B cell (primary cell): ENCODE results near the gene STXBP4. TPM values are rescaled to one million over a fixed set of nuclear protein-coding genes. Genes with fewer than 3 reads are reported as not detected.

Source experiments
- ATAC-seq: fragments of 200-7000 bp; cut with Tn5 transposase; one replicate; pipeline ENCODE4 v1.10.0; 2021; ENCODE audit warnings: low read depth, mild to moderate bottlenecking, moderate number of reproducible peaks, moderate library complexity
- CTCF ChIA-PET: fragments of 350-600 bp; sonication (Branson Sonifier 250); formaldehyde crosslinking; loops from one replicate; lab custom pipeline; 2021; ENCODE audit warnings: antibody characterized with exemption, inconsistent platforms; lab: Charles Lee
- POLR2A ChIA-PET: fragments of 350-600 bp; sonication (Branson Sonifier 250); formaldehyde crosslinking; loops from one replicate; lab custom pipeline; 2021; ENCODE audit warnings: antibody characterized with exemption; lab: Charles Lee
- DNase-seq: peaks from one replicate; pipeline ENCODE4 v3.0.0; 2013
- H2AFZ ChIP-seq: 2 replicates; pipeline ENCODE4 v1.6.1; 2012; ENCODE audit warnings: mild to moderate bottlenecking, low read depth, low read length; ENCODE audit not compliant: insufficient read depth, poor library complexity, severe bottlenecking
- H3K27ac ChIP-seq, 2 donors: 1 replicate in 1 of 2; 2 replicates in 1 of 2; pipeline ENCODE4 v1.5.1; 2012 to 2013; ENCODE audit warnings: low read length in 2 of 2, mild to moderate bottlenecking in 2 of 2, moderate library complexity in 1 of 2
- H3K27me3 ChIP-seq, 4 experiments: fragments of 200-600 bp in 1 of 4; sonication (generic) in 1 of 4; replicated peaks in 1 of 4; 1 replicate in 2 of 4; 2 replicates in 2 of 4; pipeline versions ENCODE4 v1.6.1 to v1.7.0; 2013 to 2016; ENCODE audit warnings: low read length in 3 of 4, mild to moderate bottlenecking in 2 of 4, mixed read lengths in 1 of 4, moderate library complexity in 1 of 4; ENCODE audit not compliant: insufficient read depth in 4 of 4, control insufficient read depth in 3 of 4; ENCODE audit errors: control extremely low read depth in 1 of 4
- H3K36me3 ChIP-seq, 2 experiments: replicated peaks in 1 of 2; 1 replicate in 1 of 2; 2 replicates in 1 of 2; pipeline versions ENCODE4 v1.6.1 to v1.7.1; 2013; ENCODE audit warnings: low read length in 1 of 2; ENCODE audit not compliant: insufficient read depth in 2 of 2, control insufficient read depth in 1 of 2; ENCODE audit errors: control extremely low read depth in 1 of 2, extremely low read depth in 1 of 2
- H3K4me1 ChIP-seq, 2 donors: fragments of 200-600 bp in 1 of 2; sonication (generic) in 1 of 2; 1 replicate in 1 of 2; 2 replicates in 1 of 2; pipeline versions ENCODE4 v1.5.1 to v1.6.1; 2013 to 2017; ENCODE audit warnings: low read length in 2 of 2; ENCODE audit not compliant: control insufficient read depth in 2 of 2, insufficient read depth in 2 of 2
- H3K4me2 ChIP-seq: replicated peaks from 2 replicates; pipeline ENCODE3; 2012; ENCODE audit warnings: mild to moderate bottlenecking, low read depth, low read length; ENCODE audit not compliant: poor library complexity, severe bottlenecking
- H3K4me3 ChIP-seq, 5 experiments: fragments of 200-600 bp in 1 of 5; sonication (generic) in 1 of 5; 1 replicate in 3 of 5; 2 replicates in 2 of 5; pipeline versions ENCODE4 v1.5.1 to v1.7.0; 2011 to 2016; ENCODE audit warnings: low read length in 4 of 5, mild to moderate bottlenecking in 4 of 5, low read depth in 2 of 5, control low read depth in 1 of 5, moderate library complexity in 1 of 5; ENCODE audit not compliant: insufficient read depth in 1 of 5; ENCODE audit errors: control extremely low read depth in 1 of 5, extremely low read depth in 1 of 5
- H3K79me2 ChIP-seq: fragments of 200-600 bp; sonication (generic); one replicate; pipeline ENCODE4 v1.6.0; 2016; ENCODE audit warnings: low read length; ENCODE audit not compliant: control insufficient read depth, insufficient read depth
- H3K9ac ChIP-seq: fragments of 200-600 bp; sonication (generic); 2 replicates; pipeline ENCODE4 v1.6.1; 2017; ENCODE audit warnings: mild to moderate bottlenecking, low read length, moderate library complexity
- H3K9me3 ChIP-seq, 3 donors: one replicate each; pipeline versions ENCODE4 v1.6.1 to v1.7.1; 2013; ENCODE audit warnings: low read length in 2 of 3; ENCODE audit not compliant: control insufficient read depth in 2 of 3, insufficient read depth in 1 of 3; ENCODE audit errors: control extremely low read depth in 1 of 3
- H4K20me1 ChIP-seq: 2 replicates; pipeline ENCODE4 v1.6.0; 2012; ENCODE audit warnings: mild to moderate bottlenecking, low read length; ENCODE audit not compliant: insufficient read depth, control insufficient read depth, poor library complexity, severe bottlenecking
- H3K27ac Mint-ChIP-seq: one replicate; pipeline ENCODE4 v1.8.0; 2021; ENCODE audit warnings: mixed read lengths
- H3K27me3 Mint-ChIP-seq: one replicate; pipeline ENCODE4 v1.8.0; 2021; ENCODE audit warnings: mixed read lengths
- H3K4me1 Mint-ChIP-seq: one replicate; pipeline ENCODE4 v1.8.0; 2021; ENCODE audit warnings: mixed read lengths
- H3K4me3 Mint-ChIP-seq: one replicate; pipeline ENCODE4 v1.8.0; 2021; ENCODE audit warnings: mixed read lengths
- H3K9me3 Mint-ChIP-seq: one replicate; pipeline ENCODE4 v1.8.0; 2022; ENCODE audit warnings: mixed read lengths; ENCODE audit not compliant: insufficient read depth
- EZH2 ChIP-seq: IDR thresholded peaks from 2 replicates; pipeline ENCODE4 v1.6.1; 2012; ENCODE audit warnings: borderline replicate concordance, low read depth, mild to moderate bottlenecking, moderate library complexity, low read length; ENCODE audit not compliant: insufficient read depth, poor library complexity, severe bottlenecking
- WGBS: methylation state at CpG from one replicate; pipeline ENCODE4 v1.1.5; 2013; ENCODE audit warnings: missing lambda C conversion rate; ENCODE audit not compliant: insufficient coverage; 5-methylcytosine and 5-hydroxymethylcytosine counted together
- intact Hi-C: fragments of 100-400 bp; cut with micrococcal nuclease; formaldehyde crosslinking; loops from one replicate; pipeline ENCODE4 v1.10.0; 2022
- polyA plus RNA-seq: library from polyadenylated mRNA; depleted of rRNA; stranded (reverse); fragments of >200 nt; gene quantifications from 2 replicates; pipeline ENCODE4 v1.2.3, GENCODE V29; 2012
- total RNA-seq, 2 donors: library from RNA; stranded (reverse); fragments of 120-200 nt in 1 of 2; gene quantifications; 1 replicate in 1 of 2; 2 replicates in 1 of 2; pipeline versions ENCODE4 v1.2.3 to v1.2.4, GENCODE V29; 2013 to 2022
- TF ChIP-seq, protein P1 (sequence below): fragments of 200-600 bp; IDR thresholded peaks from one replicate; pipeline ENCODE4 v1.8.0; 2022; ENCODE audit warnings: antibody characterized with exemption, mild to moderate bottlenecking

Gene STXBP4
- total and polyA plus RNA-seq, 2 donors (not counting 1 experiment from before 2014, with no cell fraction given) = 1.2 to 11.4 TPM

DNA sequence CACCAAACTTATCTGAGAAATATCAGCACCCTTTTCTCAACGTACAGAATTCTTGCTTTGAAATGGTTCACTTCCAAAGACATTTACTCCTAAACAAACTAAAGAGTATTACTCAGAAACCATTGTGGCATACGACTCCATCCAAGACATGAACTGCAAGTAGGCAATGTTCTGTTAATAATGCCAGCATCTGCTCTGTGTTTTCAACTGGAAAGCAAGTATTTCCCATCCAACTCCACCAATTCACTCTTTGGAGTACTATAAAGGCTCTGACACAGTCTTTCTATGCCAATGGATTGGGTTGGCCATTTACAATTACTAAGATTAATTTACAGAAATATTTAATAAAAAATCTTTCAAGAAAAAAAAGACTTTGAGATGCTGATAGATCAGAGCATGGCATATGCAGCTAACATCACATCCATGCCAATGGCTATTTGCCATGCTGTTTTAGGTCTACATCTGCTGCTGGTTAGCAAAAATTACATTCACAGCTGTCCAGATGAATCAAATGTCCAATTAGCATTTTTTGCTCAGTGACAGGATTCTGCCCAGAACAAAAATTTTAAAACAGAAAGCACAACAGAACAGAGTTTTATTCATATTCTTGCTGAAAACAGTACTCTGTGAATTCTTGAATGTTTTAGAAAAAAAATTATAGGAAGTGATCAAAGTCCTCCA, 230.3 kb downstream of the STXBP4 start:
- no peaks in the 10 kb centered on the region for H3K79me2 ChIP-seq
- TF ChIP-seq EZH2 = no peak
- TF ChIP-seq, protein P1, sequence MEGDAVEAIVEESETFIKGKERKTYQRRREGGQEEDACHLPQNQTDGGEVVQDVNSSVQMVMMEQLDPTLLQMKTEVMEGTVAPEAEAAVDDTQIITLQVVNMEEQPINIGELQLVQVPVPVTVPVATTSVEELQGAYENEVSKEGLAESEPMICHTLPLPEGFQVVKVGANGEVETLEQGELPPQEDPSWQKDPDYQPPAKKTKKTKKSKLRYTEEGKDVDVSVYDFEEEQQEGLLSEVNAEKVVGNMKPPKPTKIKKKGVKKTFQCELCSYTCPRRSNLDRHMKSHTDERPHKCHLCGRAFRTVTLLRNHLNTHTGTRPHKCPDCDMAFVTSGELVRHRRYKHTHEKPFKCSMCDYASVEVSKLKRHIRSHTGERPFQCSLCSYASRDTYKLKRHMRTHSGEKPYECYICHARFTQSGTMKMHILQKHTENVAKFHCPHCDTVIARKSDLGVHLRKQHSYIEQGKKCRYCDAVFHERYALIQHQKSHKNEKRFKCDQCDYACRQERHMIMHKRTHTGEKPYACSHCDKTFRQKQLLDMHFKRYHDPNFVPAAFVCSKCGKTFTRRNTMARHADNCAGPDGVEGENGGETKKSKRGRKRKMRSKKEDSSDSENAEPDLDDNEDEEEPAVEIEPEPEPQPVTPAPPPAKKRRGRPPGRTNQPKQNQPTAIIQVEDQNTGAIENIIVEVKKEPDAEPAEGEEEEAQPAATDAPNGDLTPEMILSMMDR = no peak
- no peak overlapping the region for H3K9ac ChIP-seq
- POLR2A ChIA-PET = no interaction called here
- no peaks in the 10 kb centered on the region for H4K20me1 ChIP-seq
- H3K27ac ChIP-seq = no peak overlapping the region
- H2AFZ ChIP-seq = no peak overlapping the region
- 68% methylated on average over 2 of the region's 2 CpGs for WGBS
- no peaks in the 10 kb centered on the region for H3K4me1 ChIP-seq
- H3K36me3 ChIP-seq = no peaks in the 10 kb centered on the region
- CTCF ChIA-PET = no interaction called here
- H3K4me3 Mint-ChIP-seq = no peak overlapping the region
- no peak for DNase-seq
- intact Hi-C loops = no loop called here
- no peaks in the 10 kb centered on the region for H3K9me3 Mint-ChIP-seq
- no peaks in the 10 kb centered on the region for H3K4me1 Mint-ChIP-seq
- ATAC-seq = no peak
- H3K27ac Mint-ChIP-seq = no peak overlapping the region
- H3K27me3 ChIP-seq = no peaks in the 10 kb centered on the region
- H3K9me3 ChIP-seq = peaks cover 0 to 2% (median 0%) of the 10 kb centered on the region in 3 donors
- H3K4me2 ChIP-seq = no peak overlapping the region
- peaks cover 31% of the 10 kb centered on the region for H3K27me3 Mint-ChIP-seq
- H3K4me3 ChIP-seq = no peak overlapping the region

DNA sequence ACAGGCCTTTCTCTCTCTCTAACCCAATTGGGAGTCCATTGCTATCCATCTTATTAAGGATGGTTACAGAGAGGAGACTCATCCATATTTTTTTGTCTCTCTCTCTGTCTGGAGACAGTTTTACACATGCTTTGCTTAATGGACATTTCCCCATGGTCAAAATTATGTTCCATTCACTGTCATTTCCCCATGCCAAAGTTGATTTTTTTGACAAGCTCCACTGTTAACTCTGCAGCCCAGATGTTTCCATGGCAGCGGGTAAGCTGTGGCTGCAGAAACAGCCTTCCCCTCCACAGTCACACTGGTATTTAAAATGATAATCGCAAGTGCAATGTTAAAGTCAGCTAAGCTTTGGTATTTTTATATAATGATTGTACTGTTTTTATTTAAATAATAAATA, 232.3 kb downstream of the STXBP4 start:
- 14% methylated on average over 1 of the region's 2 CpGs for WGBS

More for the DNA sequence above, 232.3 kb downstream of the STXBP4 start:
- intact Hi-C loops = no loop called here
- ChIA-PET POLR2A (no interaction called here), CTCF (no interaction called here)
- Histone ChIP-seq H3K27ac (no peak overlapping the region), H3K4me3 (no peak overlapping the region), H3K9ac (no peak overlapping the region), H3K79me2 (no peaks in the 10 kb centered on the region), H4K20me1 (no peaks in the 10 kb centered on the region), H3K4me1 (no peaks in the 10 kb centered on the region), H3K4me2 (no peak overlapping the region), H2AFZ (no peak overlapping the region), H3K36me3 (no peaks in the 10 kb centered on the region), H3K27me3 (no peaks in the 10 kb centered on the region), H3K9me3 (peaks cover 0 to 2% (median 2%) of the 10 kb centered on the region in 3 donors)
- no peak for TF ChIP-seq EZH2
- TF ChIP-seq, protein P1 = no peak
- Mint-ChIP-seq H3K4me3 (no peak overlapping the region), H3K9me3 (peaks cover 4% of the 10 kb centered on the region), H3K27me3 (peaks cover 27% of the 10 kb centered on the region), H3K4me1 (no peaks in the 10 kb centered on the region), H3K27ac (no peak overlapping the region)
- no peak for ATAC-seq
- DNase-seq = no peak
